Measurements from ENCODE around the gene A2M.
"Not testable (repeated sequence)": the region's sequence is repeated elsewhere in the genome, so short reads cannot be mapped to it uniquely, and the experiment has no call there.

GRCh38 chr12:9139588-9140290 is 24.0 kb upstream of the A2M start:
- TF ChIP-seq CTCF, ZNF423 (tag by site-specific recombination; IDR thresholded peaks at IDR 0.05): not testable (repeated sequence)

Measured in HEK293 (cell line).